Stimulated activated CD4-positive, alpha-beta T cell treated with anti-CD3 and anti-CD28 coated beads, TNF-alpha, amount 100 ng/mL, for 4 hours (primary cell): ENCODE data around the gene SCGB1A1.
"Not testable (repeated sequence)": the region's sequence is repeated elsewhere in the genome, so short reads cannot be mapped to it uniquely, and the experiment has no call there.

ENCODE experiments used
- DNase-seq, 3 experiments: peaks; one replicate each; pipeline ENCODE4 v3.0.0-alpha.2; 2020; ENCODE audit warnings: low read depth in 3 of 3

Gene SCGB1A1

GRCh38 chr11:62449912-62450311 lies 31.1 kb downstream of the SCGB1A1 start:
- not testable (repeated sequence) for DNase-seq

- DNase-seq: no peak
Observed at GRCh38 chr11:62450543-62451240, 31.9 kb downstream of the SCGB1A1 start.

DNA sequence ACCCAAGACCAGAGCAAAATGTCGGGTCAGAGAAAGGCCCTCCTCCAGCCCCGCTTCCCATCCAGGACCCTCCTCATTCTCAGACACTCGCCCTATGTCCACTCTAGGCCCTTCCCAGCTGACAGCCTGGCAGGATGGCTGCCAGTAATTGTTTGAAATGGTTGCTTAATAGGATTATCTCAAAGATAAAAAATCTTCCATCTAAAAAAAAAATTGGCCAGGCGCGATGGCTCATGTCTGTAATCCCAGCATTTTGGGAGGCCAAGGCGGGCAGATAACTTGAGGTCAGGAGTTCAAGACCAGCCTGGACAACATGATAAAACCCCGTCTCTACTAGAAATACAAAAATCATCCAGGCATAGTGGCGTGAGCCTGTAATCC lies 32.4 kb downstream of the SCGB1A1 start:
- no peak for DNase-seq

DNA sequence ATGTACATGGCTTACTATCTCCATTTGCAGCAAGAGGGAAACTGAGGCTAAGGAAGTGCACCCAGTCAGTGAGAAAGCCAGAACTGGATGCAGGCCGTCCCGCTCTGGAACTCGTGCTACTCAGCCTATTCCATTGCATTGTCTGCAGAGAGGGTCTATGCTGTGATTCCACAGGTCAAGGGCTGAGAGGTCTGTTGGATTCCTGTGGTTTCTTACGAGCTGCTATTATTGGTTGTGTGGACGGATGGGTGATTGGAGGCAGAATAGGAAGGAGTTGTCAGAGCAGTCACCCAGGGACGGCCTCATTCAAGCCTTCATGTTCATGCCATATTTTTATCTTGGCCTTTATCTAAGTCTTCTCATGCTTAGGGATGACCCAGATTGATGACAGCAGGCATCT lies 33.4 kb downstream of the SCGB1A1 start:
- no peak for DNase-seq

DNA sequence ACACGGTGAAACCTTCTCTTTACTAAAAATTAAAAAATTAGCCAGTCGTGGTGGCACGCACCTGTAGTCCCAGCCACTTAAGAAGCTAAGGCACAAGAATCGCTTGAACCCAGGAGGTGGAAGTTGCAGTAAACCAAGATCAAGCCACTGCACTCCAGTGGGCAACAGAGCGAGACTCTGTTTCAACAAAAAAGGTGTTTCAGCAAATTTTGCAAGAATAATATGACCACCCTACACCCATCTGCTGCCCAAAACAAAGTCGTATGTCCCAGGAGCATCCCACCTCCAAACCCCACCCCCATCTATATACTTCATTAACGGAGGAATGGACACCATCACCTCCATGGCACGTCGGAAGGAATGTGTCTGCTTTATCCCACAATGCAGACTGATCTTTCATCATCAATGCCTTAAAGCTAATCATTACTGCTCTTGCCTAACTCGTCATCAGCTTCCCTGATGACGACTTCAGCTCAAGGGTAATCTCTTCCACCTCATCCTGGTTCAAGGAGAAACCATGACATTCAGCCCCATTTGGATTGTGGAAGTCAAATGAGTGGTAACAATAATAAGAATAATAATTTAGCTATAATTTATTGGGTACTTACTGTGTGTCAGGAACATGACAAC lies 34.1 kb downstream of the SCGB1A1 start:
- DNase-seq: no peak

DNA sequence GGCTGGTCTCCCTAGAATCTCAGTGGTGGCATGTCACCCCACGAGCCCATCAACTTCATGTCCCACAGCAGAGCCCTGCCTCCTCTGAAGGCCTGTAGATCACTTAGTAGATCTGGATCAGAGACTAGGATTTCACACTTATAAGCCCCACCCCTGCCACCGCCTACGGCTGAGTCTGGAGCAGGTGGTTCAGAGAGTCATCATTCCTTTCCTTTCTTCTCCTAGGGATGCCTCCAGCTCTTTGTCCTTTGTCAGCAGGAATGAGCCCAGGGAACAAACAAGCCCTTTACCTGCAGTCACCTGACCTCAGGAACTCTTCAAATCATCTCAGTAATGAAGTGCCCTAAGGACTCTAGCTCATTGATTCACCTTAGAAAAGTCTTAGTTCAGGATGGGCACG lies 37.8 kb downstream of the SCGB1A1 start:
- DNase-seq: no peak

- no peak for DNase-seq
Observed at GRCh38 chr11:62457478-62457877, 38.6 kb downstream of the SCGB1A1 start.

DNA sequence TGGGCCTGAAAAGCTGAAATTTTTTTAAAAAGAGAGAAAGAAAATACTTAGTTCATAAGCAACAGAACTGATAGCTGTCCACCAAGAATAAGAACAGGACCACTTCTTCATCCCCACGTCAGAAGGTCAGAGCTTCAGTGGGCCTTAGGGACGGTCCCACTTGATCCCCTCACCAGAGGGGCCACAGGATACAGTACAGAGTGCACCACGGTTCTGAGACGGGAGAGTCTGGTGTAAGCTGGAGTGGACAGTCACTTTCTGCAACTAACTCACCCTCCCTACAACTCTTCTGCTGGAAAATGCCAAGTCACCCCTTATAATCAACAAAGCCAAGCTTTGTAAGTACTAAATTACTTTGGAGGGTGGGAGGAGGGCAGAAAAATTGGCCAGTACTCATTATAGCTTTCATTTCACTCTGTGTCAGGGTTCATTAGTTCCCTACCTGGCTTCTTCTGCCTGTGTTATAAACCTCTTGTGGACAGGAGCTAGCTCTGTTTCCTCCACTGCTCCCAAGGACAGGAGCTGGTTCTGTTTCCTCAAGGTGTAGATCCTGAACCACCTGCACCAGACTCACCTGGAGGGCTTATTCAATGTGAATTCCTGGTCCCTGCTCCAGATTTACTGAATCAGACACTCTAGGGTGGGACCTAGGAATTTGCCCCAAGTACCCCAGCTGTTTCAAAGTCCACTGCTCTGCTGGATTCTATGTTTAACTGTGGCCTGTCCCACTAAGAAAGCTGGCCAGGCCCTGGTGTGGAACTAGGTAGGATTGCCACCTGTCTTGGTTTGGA lies 39.6 kb downstream of the SCGB1A1 start:
- DNase-seq: no peak

DNA sequence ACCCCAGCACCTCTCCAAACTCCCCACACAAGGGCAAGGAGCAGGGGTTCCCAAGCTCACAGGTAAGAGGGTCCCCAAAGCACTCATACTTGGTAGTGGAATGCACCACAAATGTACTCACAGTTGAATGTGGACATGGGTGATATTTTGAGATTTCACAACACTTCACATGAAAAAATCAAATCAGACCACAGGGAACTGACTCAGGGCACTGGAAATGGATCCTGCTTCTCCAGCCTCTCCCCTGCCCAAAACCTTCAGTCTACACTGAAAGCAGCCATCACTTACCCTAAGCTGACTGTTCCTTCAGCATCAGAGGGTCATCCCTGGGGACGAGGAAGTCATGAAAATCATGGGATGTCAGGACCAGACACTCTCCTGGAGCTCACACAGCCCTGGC lies 40.2 kb downstream of the SCGB1A1 start:
- DNase-seq: no peak

DNA sequence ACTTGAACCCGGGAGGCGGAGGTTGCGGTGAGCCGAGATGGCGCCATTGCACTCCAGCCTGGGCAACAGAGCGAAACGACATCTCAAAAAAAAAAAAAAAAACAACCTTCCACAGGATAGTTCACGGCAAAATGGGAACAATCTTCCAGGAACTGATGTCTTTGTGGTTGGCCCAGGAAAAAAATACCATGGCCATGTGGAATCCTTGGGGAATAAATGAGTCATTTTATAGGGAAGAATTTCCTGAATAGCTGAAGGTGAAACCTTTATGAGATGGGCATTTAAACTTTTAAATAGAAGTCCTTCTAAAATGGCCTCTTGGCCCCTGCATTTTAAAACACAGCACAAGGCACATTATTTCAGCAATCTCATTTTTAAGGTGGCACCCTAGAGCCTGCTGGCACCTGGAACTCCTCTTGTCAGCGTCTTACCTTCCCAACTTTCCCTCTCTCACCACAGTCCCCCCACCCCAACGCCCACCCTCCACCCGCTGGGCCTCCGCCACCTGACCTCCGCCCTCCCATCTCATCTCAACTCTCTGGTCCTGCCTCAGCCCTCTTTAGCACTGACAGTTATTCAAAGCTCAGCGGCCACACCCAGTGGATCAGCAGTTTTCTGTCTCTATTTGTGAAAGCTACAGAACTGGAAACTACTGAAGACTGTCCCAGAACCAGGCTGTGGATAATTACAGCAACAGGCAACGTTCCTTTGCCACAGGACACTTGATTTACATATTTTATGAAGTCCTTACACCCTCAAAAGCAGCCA lies 43.1 kb downstream of the SCGB1A1 start:
- no peak for DNase-seq

- no peak for DNase-seq
Observed at GRCh38 chr11:62462508-62462892, 43.7 kb downstream of the SCGB1A1 start.

DNA sequence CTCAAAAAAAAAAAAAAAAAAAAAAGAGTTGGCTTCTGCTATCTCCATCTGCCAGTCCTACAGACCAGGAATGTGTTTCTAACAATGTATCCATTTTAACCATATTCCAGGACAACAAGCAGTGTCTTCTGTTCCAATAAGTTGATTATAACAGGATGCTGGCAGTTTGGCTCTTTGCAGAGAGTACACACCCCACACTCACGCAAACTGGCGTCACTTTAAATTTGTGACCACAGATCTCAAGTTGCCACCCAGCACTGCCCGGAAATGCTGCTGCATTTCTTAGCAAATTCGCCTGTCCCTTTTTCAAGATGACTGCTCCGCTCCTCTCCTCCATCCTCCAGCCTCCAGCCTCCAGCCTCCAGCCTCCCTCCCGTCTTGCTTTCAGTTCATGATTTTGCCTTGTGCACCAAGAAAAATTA lies 44.3 kb downstream of the SCGB1A1 start:
- no peak for DNase-seq

- no peak for DNase-seq
Observed at GRCh38 chr11:62464655-62465054, 45.8 kb downstream of the SCGB1A1 start.

- DNase-seq: no peak
Observed at GRCh38 chr11:62466444-62466843, 47.6 kb downstream of the SCGB1A1 start.

DNA sequence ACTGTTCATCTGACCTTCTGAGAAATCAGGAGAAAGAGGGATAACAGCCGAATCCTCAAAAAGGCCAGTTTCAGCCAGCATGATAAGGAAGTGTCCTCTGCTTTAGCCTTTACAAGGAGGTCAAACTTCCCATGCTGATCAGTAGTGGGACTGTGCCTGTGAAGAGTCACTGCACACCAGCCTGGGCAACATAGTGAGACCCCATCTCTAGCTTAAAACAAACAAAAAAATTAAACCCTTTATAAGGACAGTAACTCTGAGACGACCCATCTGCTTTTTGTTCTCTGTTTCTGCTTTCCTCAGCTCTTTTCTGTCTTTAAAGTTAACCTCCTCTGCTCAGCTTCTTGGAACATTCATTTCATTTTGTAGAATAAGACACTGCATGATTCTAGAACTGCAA lies 49.7 kb downstream of the SCGB1A1 start:
- DNase-seq: no peak

- DNase-seq: no peak
Observed at GRCh38 chr11:62471603-62472002, 52.8 kb downstream of the SCGB1A1 start.

- no peak for DNase-seq
Observed at GRCh38 chr11:62472063-62472884, 53.4 kb downstream of the SCGB1A1 start.
